Heart left ventricle (tissue), 16 donors: ENCODE data around the gene ALOX12. TPM values are rescaled to one million over a fixed set of nuclear protein-coding genes. Genes with fewer than 3 reads are reported as not detected.

Experiments used
- ATAC-seq, 4 donors: fragments of 200-7000 bp; cut with Tn5 transposase; one replicate each; pipeline ENCODE4 v1.9.1; 2020 to 2022; ENCODE audit warnings: moderate library complexity in 4 of 4, mild to moderate bottlenecking in 3 of 4, moderate number of reproducible peaks in 1 of 4
- DNase-seq, 5 donors: peaks; one replicate each; pipeline ENCODE4 v3.0.0-alpha.2; 2020
- H3K27ac ChIP-seq, 12 donors: fragments of 200-600 bp; sonication (generic) in 4 of 12; one replicate each; pipeline versions ENCODE4 v1.5.0 to v1.8.0; 2016 to 2022; ENCODE audit warnings: mild to moderate bottlenecking in 2 of 12
- H3K27me3 ChIP-seq, 9 donors: fragments of 200-600 bp; sonication (generic) in 2 of 9; one replicate each; pipeline versions ENCODE4 v1.5.1 to v1.8.0; 2016 to 2022; ENCODE audit warnings: mild to moderate bottlenecking in 3 of 9
- H3K36me3 ChIP-seq, 9 donors: fragments of 200-600 bp; sonication (generic) in 2 of 9; one replicate each; pipeline versions ENCODE4 v1.5.0 to v1.8.0; 2018 to 2022; ENCODE audit warnings: mild to moderate bottlenecking in 2 of 9
- H3K4me1 ChIP-seq, 12 donors: fragments of 200-600 bp; sonication (generic) in 4 of 12; one replicate each; pipeline versions ENCODE4 v1.5.0 to v1.8.0; 2016 to 2022; ENCODE audit warnings: mild to moderate bottlenecking in 3 of 12
- H3K4me3 ChIP-seq, 12 donors: fragments of 200-600 bp; sonication (generic) in 4 of 12; one replicate each; pipeline versions ENCODE4 v1.5.0 to v1.8.0; 2017 to 2022; ENCODE audit warnings: mild to moderate bottlenecking in 9 of 12, moderate library complexity in 4 of 12
- H3K9me3 ChIP-seq, 12 donors: fragments of 200-600 bp; sonication (generic) in 4 of 12; one replicate each; pipeline versions ENCODE4 v1.5.0 to v1.8.0; 2016 to 2022; ENCODE audit warnings: mild to moderate bottlenecking in 1 of 12
- CTCF ChIP-seq, 12 donors: fragments of 200-600 bp; sonication (generic) in 4 of 12; IDR thresholded peaks; one replicate each; pipeline versions ENCODE4 v1.5.0 to v1.8.0; 2018 to 2022; ENCODE audit warnings: antibody characterized with exemption in 12 of 12, mild to moderate bottlenecking in 5 of 12
- POLR2A ChIP-seq, 2 donors: fragments of 450-650 bp; IDR thresholded peaks; one replicate each; pipeline ENCODE4 v1.6.1; 2017; ENCODE audit warnings: antibody characterized with exemption in 2 of 2, mild to moderate bottlenecking in 2 of 2, moderate library complexity in 2 of 2
- WGBS, 4 donors: extraction: QIAGEN DNeasy Blood & Tissue Kit in 2 of 4; methylation state at CpG; one replicate each; pipeline versions ENCODE4 v1.1.5 to v1.1.7; 2013 to 2018; 5-methylcytosine and 5-hydroxymethylcytosine counted together
- intact Hi-C, 10 donors: fragments of 100-400 bp; cut with DNase I; formaldehyde crosslinking; loops; one replicate each; pipeline versions ENCODE4 v1.11.1 to v1.14.2; 2022
- polyA plus RNA-seq, 2 donors: library from polyadenylated mRNA; stranded (reverse); fragments of 200-250 nt; gene quantifications; one replicate each; pipeline ENCODE4 v1.2.3, GENCODE V29; 2013
- total RNA-seq, 9 donors: library from RNA; depleted of rRNA in 2 of 9; stranded (reverse); fragments of >200 nt in 2 of 9; fragmentation: NEBNext Ultra II Directional in 3 of 9; extraction: Animal tissue kit (Norgen Biotek cat#: 25700) in 3 of 9; gene quantifications; one replicate each; pipeline versions ENCODE4 v1.1.0 to v1.2.4, GENCODE V29; 2016 to 2023
- donor health status: ischemic (EF 13 %, LVEDD 7.1; RV severe dilation, severe dysfunction).
- donor health status: healthy with polysubstance abuse.
- donor health status: DM: no; HTN: yes; CAD: no.
- donor health status: DM: no; HTN: no; CAD: no.
- donor health status: ischemic (EF 25% LVEDD 6.9; RV normal size, moderate dysfunction).
- donor health status: ischemic (EF 25% LVEDD 5.7; RV mildly dilated, moderate dysfunction).
- donor health status: healthy.
- donor health status: DM: yes; HTN: yes; CAD: no.
- donor health status: ischemic (EF 35%, LVEDD 5.7; RV mildly dilated, moderate dysfunction).
- donor health status: nonischemic (EF 11% LVEDD 7.7; RV severe dilation, severe dysfunction).
- donor health status: DM: yes; HTN: yes; CAD: no.
- donor health status: PGD.
- donor health status: ischemic (EF 29% LVEDD 5.4; RV normal size, mild dysfunction).
- donor health status: nonischemic (EF 23%, LVEDD 6.1; RV moderate dilation, normal function).

The ALOX12 gene
- total and polyA plus RNA-seq, 11 donors: 0.44 TPM; not detected in 10

GRCh38 chr17:7042501-7043181 lies 46.8 kb downstream of the ALOX12 start:
- peaks cover 0 to 41% (median 28%) of the 10 kb centered on the region in 12 donors for H3K4me1 ChIP-seq
- intact Hi-C loops: loop anchor here in 1 of 10 donors (10.0 kb wide), 1 partner anchor 252 kb away; the partner anchor contains the start of gene YBX2
- no peaks in the 10 kb centered on the region for H3K9me3 ChIP-seq
- no peaks in the 10 kb centered on the region for H3K36me3 ChIP-seq
- peaks cover 0 to 40% (median 21%) of the 10 kb centered on the region in 9 donors for H3K27me3 ChIP-seq
- H3K4me3 ChIP-seq: peak overlapping the region in 11 of 12 donors; percentile 35 to 62 (median 54)
- 8 to 13% (median 9%) methylated on average over 35 to 53 of the region's 53 CpGs for WGBS, 4 donors
- peak overlapping the region in 8 of 12 donors; percentile 3 to 69 (median 47) for H3K27ac ChIP-seq
- peak in 1 of 5 donors; percentile 75 for DNase-seq
- peak in 3 of 4 donors; percentile 7 to 19 (median 14) for ATAC-seq
- TF ChIP-seq POLR2A (IDR thresholded peaks at IDR 0.05) (no peak), CTCF (IDR thresholded peaks at IDR 0.05) (no peak)

GRCh38 chr17:7043182-7043496 lies 47.3 kb downstream of the ALOX12 start:
- Histone ChIP-seq H3K4me3 (peak overlapping the region; percentile 27 to 62 (median 54)), H3K27ac (peak overlapping the region in 11 of 12 donors; percentile 7 to 69 (median 45)), H3K27me3 (peaks cover 0 to 40% (median 21%) of the 10 kb centered on the region in 9 donors), H3K4me1 (peaks cover 0 to 41% (median 28%) of the 10 kb centered on the region in 12 donors), H3K9me3 (no peaks in the 10 kb centered on the region), H3K36me3 (no peaks in the 10 kb centered on the region)
- ATAC-seq: peak in 3 of 4 donors; percentile 36 to 53 (median 46)
- WGBS, 4 donors: 1 to 4% (median 3%) methylated on average over 15 to 21 of the region's 21 CpGs
- intact Hi-C loops: loop anchor here in 1 of 10 donors (10.0 kb wide), 1 partner anchor 252 kb away; the partner anchor contains the start of gene YBX2
- DNase-seq: no peak
- TF ChIP-seq POLR2A (IDR thresholded peaks at IDR 0.05): no peak
- no peak for TF ChIP-seq CTCF (IDR thresholded peaks at IDR 0.05)

GRCh38 chr17:7043497-7044198 lies 47.8 kb downstream of the ALOX12 start, which contains the start of gene SLC16A11:
SLC16A11 (minus strand) TSS chr17:7044092; CDS start chr17:7043513, 579 bp downstream.
- intact Hi-C loops: loop anchor here in 2 of 10 donors (2.0 to 10.0 kb wide), 2 partner anchors 93 to 251 kb away; partner anchors contain the start of gene YBX2 (in 1 of the 2)
- TF ChIP-seq POLR2A (IDR thresholded peaks at IDR 0.05): no peak
- no peak for TF ChIP-seq CTCF (IDR thresholded peaks at IDR 0.05)
- Histone ChIP-seq H3K4me3 (peak within 1 kb of the TSS; percentile 27 to 62 (median 54)), H3K27ac (peak within 1 kb of the TSS in 11 of 12 donors; percentile 7 to 69 (median 45)), H3K36me3 (no peaks in the 10 kb centered on the region), H3K4me1 (peaks cover 0 to 41% (median 28%) of the 10 kb centered on the region in 12 donors), H3K9me3 (no peaks in the 10 kb centered on the region), H3K27me3 (peaks cover 0 to 43% (median 21%) of the 10 kb centered on the region in 9 donors)
- WGBS, 4 donors: 2 to 4% (median 3%) methylated on average over 17 to 58 of the region's 58 CpGs
- ATAC-seq (peak in 3 of 4 donors; percentile 37 to 43 (median 40)), DNase-seq (peak in 4 of 5 donors; percentile 41 to 79 (median 58))
